SK-N-SH (cell line): ENCODE measurements around the gene OSBPL2. TPM values are rescaled to one million over a fixed set of nuclear protein-coding genes. Genes with fewer than 3 reads are reported as not detected.

ENCODE experiments used
- CTCF ChIA-PET: fragments of 300-600, 350-600 bp; formaldehyde crosslinking; extraction: SDS; loops from one replicate; lab custom pipeline; 2021; lab: Yijun Ruan, JAX
- POLR2A ChIA-PET: fragments of 350-600 bp; sonication (Branson Sonifier 250); formaldehyde crosslinking; extraction: SDS; loops from one replicate; lab custom pipeline; 2020; ENCODE audit warnings: antibody characterized with exemption, inconsistent platforms; lab: Yijun Ruan, JAX
- DNase-seq: peaks from one replicate; pipeline ENCODE4 v3.0.0; 2012
- H2AFZ ChIP-seq: fragments of 200-600 bp; sonication (generic); 2 replicates; pipeline ENCODE4 v1.8.1; 2016; ENCODE audit warnings: antibody characterized with exemption, mild to moderate bottlenecking, low read depth
- H3F3A ChIP-seq: fragments of 200-600 bp; sonication (generic); replicated peaks from 2 replicates; pipeline ENCODE3; 2016; ENCODE audit warnings: antibody characterized with exemption, mild to moderate bottlenecking; ENCODE audit not compliant: insufficient read depth
- H3K27ac ChIP-seq, 2 experiments: fragments of 200-500 bp in 1 of 2; fragments of 200-600 bp in 1 of 2; sonication (Bioruptor generic) in 1 of 2; sonication (generic), shearing (Covaris generic) in 1 of 2; 2 replicates each; pipeline versions ENCODE4 v1.5.1 to v1.6.1; 2014 to 2016; ENCODE audit warnings: low read depth in 2 of 2, inconsistent platforms in 1 of 2, low read length in 1 of 2, mild to moderate bottlenecking in 1 of 2, mixed read lengths in 1 of 2
- H3K27me3 ChIP-seq: fragments of 200-600 bp; sonication (generic), shearing (Covaris generic); 2 replicates; pipeline ENCODE4 v1.6.1; 2016; ENCODE audit warnings: mixed run types; ENCODE audit not compliant: insufficient read depth
- H3K36me3 ChIP-seq, 2 experiments: fragments of 200-500 bp in 1 of 2; fragments of 200-600 bp in 1 of 2; sonication (Bioruptor generic) in 1 of 2; sonication (generic) in 1 of 2; replicated peaks in 1 of 2; 2 replicates each; pipeline versions ENCODE3 to v1.5.1; 2014 to 2016; ENCODE audit warnings: low read length in 1 of 2, mild to moderate bottlenecking in 1 of 2; ENCODE audit not compliant: insufficient read depth in 2 of 2, control insufficient read depth in 1 of 2
- H3K4me1 ChIP-seq, 2 experiments: fragments of 200-500 bp in 1 of 2; fragments of 200-600 bp in 1 of 2; sonication (Bioruptor generic) in 1 of 2; sonication (generic), shearing (Covaris generic) in 1 of 2; 2 replicates each; pipeline versions ENCODE4 v1.5.1 to v1.6.1; 2014 to 2016; ENCODE audit warnings: low read depth in 1 of 2, low read length in 1 of 2, mixed run types in 1 of 2; ENCODE audit not compliant: insufficient read depth in 2 of 2, control insufficient read depth in 1 of 2
- H3K4me2 ChIP-seq: fragments of 200-600 bp; sonication (generic), shearing (Covaris generic); 2 replicates; pipeline ENCODE4 v1.6.1; 2017; ENCODE audit warnings: mixed run types
- H3K4me3 ChIP-seq, 2 experiments: fragments of 200-500 bp in 1 of 2; fragments of 200-600 bp in 1 of 2; sonication (Bioruptor generic) in 1 of 2; sonication (generic), shearing (Covaris generic) in 1 of 2; 2 replicates each; pipeline versions ENCODE4 v1.5.1 to v1.8.1; 2014 to 2016; ENCODE audit warnings: low read depth in 2 of 2, inconsistent platforms in 1 of 2, low read length in 1 of 2, mild to moderate bottlenecking in 1 of 2, mixed read lengths in 1 of 2, moderate library complexity in 1 of 2
- H3K79me2 ChIP-seq: fragments of 200-600 bp; sonication (generic); 2 replicates; pipeline ENCODE4 v1.8.1; 2017; ENCODE audit warnings: mild to moderate bottlenecking; ENCODE audit not compliant: insufficient read depth
- H3K9ac ChIP-seq: fragments of 200-600 bp; sonication (generic); 2 replicates; pipeline ENCODE4 v1.6.1; 2017; ENCODE audit warnings: mixed run types
- H3K9me2 ChIP-seq: fragments of 200-600 bp; sonication (generic); 2 replicates; pipeline ENCODE4 v1.6.1; 2017; ENCODE audit warnings: mixed run types
- H3K9me3 ChIP-seq: fragments of 200-600 bp; sonication (generic); 2 replicates; pipeline ENCODE4 v1.6.1; 2017; ENCODE audit warnings: mixed run types, mild to moderate bottlenecking, moderate library complexity
- H4K20me1 ChIP-seq: fragments of 200-600 bp; sonication (generic); 2 replicates; pipeline ENCODE4 v1.6.1; 2017; ENCODE audit warnings: mild to moderate bottlenecking, mixed run types; ENCODE audit not compliant: insufficient read depth
- ELF1 ChIP-seq: IDR thresholded peaks from 2 replicates; pipeline ENCODE4 v1.4.0; 2012
- EP300 ChIP-seq, 2 experiments: IDR thresholded peaks; 2 replicates each; pipeline versions ENCODE4 v1.4.0 to v1.6.1; 2012; ENCODE audit warnings: borderline replicate concordance in 1 of 2, low read depth in 1 of 2, low read length in 1 of 2
- EZH2phosphoT487 ChIP-seq: fragments of 200-600 bp; sonication (generic); IDR thresholded peaks from 2 replicates; pipeline ENCODE4 v1.6.1; 2017; ENCODE audit warnings: low read depth, mixed run types, mild to moderate bottlenecking, antibody characterized with exemption, moderate library complexity, borderline replicate concordance
- FOSL2 ChIP-seq: IDR thresholded peaks from 2 replicates; pipeline ENCODE4 v1.4.0; 2012; ENCODE audit warnings: low read depth, mild to moderate bottlenecking, moderate library complexity, borderline replicate concordance
- FOXJ3 ChIP-seq: sonication (generic); formaldehyde crosslinking; IDR thresholded peaks from 2 replicates; pipeline ENCODE4 v1.5.1; 2020; ENCODE audit warnings: mild to moderate bottlenecking, missing genetic modification reagents
- FOXM1 ChIP-seq: IDR thresholded peaks from 2 replicates; pipeline ENCODE4 v1.4.0; 2012; ENCODE audit warnings: low read depth, mild to moderate bottlenecking
- GABPA ChIP-seq: IDR thresholded peaks from 2 replicates; pipeline ENCODE4 v1.4.0; 2012; ENCODE audit warnings: low read depth, mild to moderate bottlenecking
- GATA2 ChIP-seq: sonication (generic); formaldehyde crosslinking; IDR thresholded peaks from 2 replicates; pipeline ENCODE4 v1.5.0; 2020; ENCODE audit warnings: mild to moderate bottlenecking, missing genetic modification reagents
- MXI1 ChIP-seq: IDR thresholded peaks from 2 replicates; pipeline ENCODE4 v1.6.1; 2012; ENCODE audit warnings: mild to moderate bottlenecking, low read depth, low read length, improper control_type of control experiment
- NFIC ChIP-seq: IDR thresholded peaks from 2 replicates; pipeline ENCODE4 v1.4.0; 2012; ENCODE audit warnings: borderline replicate concordance
- POLR2AphosphoS5 ChIP-seq: IDR thresholded peaks from 2 replicates; pipeline ENCODE4 v1.6.1; 2012; ENCODE audit warnings: low read depth, low read length
- RCOR1 ChIP-seq: fragments of 150-350 bp; IDR thresholded peaks from 2 replicates; pipeline ENCODE4 v1.6.1; 2017; ENCODE audit warnings: antibody characterized with exemption, low read length
- RFX5 ChIP-seq: IDR thresholded peaks from 2 replicates; pipeline ENCODE4 v1.6.1; 2012; ENCODE audit warnings: mild to moderate bottlenecking, improper control_type of control experiment, low read length
- SMC3 ChIP-seq: IDR thresholded peaks from 2 replicates; pipeline ENCODE4 v1.6.1; 2012; ENCODE audit warnings: low read depth, low read length, improper control_type of control experiment
- TCF12 ChIP-seq: IDR thresholded peaks from 2 replicates; pipeline ENCODE4 v1.4.0; 2012
- TEAD4 ChIP-seq: IDR thresholded peaks from 2 replicates; pipeline ENCODE4 v1.4.0; 2012; ENCODE audit warnings: mild to moderate bottlenecking, borderline replicate concordance; ENCODE audit not compliant: insufficient read depth
- WGBS: methylation state at CpG from one replicate; pipeline ENCODE4 v1.1.6; 2017; ENCODE audit warnings: low lambda C conversion rate; 5-methylcytosine and 5-hydroxymethylcytosine counted together
- polyA plus RNA-seq, 3 experiments: library from polyadenylated mRNA; depleted of rRNA; stranded (reverse); fragments of >200 nt; gene quantifications; 2 replicates each; pipeline ENCODE4 v1.2.3, GENCODE V29; 2012
- TF ChIP-seq, protein P1 (sequence below): fragments of 150-350 bp; IDR thresholded peaks from 2 replicates; pipeline ENCODE4 v1.6.1; 2017; ENCODE audit warnings: antibody characterized with exemption, low read length, low read depth, borderline replicate concordance
- TF ChIP-seq, protein P2 (sequence below): fragments of 150-350 bp; IDR thresholded peaks from 2 replicates; pipeline ENCODE4 v1.6.1; 2016; ENCODE audit warnings: mild to moderate bottlenecking, low read depth, low read length
- TF ChIP-seq, protein P3 (sequence below): IDR thresholded peaks from 2 replicates; pipeline ENCODE4 v1.4.0; 2012; ENCODE audit warnings: low read depth, borderline replicate concordance
- TF ChIP-seq, protein P4 (sequence below): IDR thresholded peaks from 2 replicates; pipeline ENCODE4 v1.4.0; 2012; ENCODE audit warnings: low read depth, borderline replicate concordance

The OSBPL2 gene
- polyA plus RNA-seq, 1 of the 3 experiments (the other 2 are of a cell fraction): 17.7 TPM

DNA sequence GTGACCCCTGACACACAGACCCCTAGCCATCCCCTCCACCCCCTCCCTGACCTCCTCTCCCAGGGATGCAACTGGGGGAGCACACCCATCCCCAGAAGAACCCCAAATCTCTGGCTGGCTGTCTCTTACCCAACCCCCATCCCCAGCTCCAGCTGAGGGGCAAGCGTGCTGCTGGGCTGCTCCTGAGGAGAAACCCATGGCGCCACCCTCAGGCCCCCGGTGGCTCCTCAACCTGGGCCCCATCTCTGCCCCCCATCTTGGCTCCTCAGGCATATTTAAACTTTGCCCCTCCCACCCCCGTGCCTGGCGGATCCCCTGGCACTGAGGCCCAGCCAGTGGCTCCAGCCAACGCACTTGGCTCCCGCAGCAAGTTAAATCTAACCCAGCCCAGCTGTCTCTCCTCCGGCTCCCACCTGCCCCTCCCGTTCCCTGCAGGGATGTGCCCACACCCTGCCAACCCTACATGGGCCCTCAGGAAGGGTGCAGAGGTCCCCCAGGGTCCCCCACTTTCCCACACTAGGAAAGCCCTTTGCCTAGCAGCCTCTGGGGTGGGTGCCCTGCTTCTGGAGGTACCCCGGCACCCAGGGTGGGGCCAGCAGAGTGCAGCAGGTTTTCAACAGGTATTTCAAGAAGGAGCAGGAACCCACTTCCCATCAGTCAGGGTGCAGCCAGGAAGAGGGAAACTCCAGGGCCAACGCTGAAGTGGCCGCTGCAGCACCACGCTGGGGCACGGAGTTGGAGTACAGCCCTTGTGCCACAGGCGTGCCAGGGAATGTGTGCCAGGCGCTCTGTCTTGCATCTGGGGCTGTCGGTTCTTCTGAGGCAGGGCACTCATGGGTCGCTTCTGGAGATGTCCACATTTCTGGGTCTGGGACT, 5.3 kb upstream of the OSBPL2 start:
- Histone ChIP-seq H3K27ac (no peak overlapping the region), H3K79me2 (no peaks in the 10 kb centered on the region), H4K20me1 (no peaks in the 10 kb centered on the region), H3K4me2 (no peak overlapping the region), H3K9ac (no peak overlapping the region), H3F3A (peaks cover 7% of the 10 kb centered on the region), H3K4me3 (no peak overlapping the region), H2AFZ (no peak overlapping the region), H3K4me1 (peaks cover 0 to 37% of the 10 kb centered on the region in 2 experiments; a peak in 1 of 4 replicates), H3K9me2 (no peaks in the 10 kb centered on the region), H3K27me3 (no peaks in the 10 kb centered on the region), H3K9me3 (no peaks in the 10 kb centered on the region), H3K36me3 (no peaks in the 10 kb centered on the region)
- TF ChIP-seq TEAD4 (no peak), EP300 (IDR thresholded peaks at IDR 0.05; ENCODE audit: borderline replicate concordance in 1 of 2, low read depth in 1 of 2, low read length in 1 of 2) (no peak), EZH2phosphoT487 (no peak), FOXJ3 (CRISPR knock-in tag) (no peak), RCOR1 (no peak), FOSL2 (no peak), NFIC (no peak), RFX5 (no peak), POLR2AphosphoS5 (no peak), GATA2 (CRISPR knock-in tag) (no peak), FOXM1 (no peak), MXI1 (no peak), TCF12 (no peak), GABPA (no peak), SMC3 (no peak), ELF1 (no peak)
- TF ChIP-seq, protein P1, sequence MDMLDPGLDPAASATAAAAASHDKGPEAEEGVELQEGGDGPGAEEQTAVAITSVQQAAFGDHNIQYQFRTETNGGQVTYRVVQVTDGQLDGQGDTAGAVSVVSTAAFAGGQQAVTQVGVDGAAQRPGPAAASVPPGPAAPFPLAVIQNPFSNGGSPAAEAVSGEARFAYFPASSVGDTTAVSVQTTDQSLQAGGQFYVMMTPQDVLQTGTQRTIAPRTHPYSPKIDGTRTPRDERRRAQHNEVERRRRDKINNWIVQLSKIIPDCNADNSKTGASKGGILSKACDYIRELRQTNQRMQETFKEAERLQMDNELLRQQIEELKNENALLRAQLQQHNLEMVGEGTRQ: no peak
- TF ChIP-seq, protein P2, sequence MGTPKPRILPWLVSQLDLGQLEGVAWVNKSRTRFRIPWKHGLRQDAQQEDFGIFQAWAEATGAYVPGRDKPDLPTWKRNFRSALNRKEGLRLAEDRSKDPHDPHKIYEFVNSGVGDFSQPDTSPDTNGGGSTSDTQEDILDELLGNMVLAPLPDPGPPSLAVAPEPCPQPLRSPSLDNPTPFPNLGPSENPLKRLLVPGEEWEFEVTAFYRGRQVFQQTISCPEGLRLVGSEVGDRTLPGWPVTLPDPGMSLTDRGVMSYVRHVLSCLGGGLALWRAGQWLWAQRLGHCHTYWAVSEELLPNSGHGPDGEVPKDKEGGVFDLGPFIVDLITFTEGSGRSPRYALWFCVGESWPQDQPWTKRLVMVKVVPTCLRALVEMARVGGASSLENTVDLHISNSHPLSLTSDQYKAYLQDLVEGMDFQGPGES: no peak
- TF ChIP-seq, protein P3, sequence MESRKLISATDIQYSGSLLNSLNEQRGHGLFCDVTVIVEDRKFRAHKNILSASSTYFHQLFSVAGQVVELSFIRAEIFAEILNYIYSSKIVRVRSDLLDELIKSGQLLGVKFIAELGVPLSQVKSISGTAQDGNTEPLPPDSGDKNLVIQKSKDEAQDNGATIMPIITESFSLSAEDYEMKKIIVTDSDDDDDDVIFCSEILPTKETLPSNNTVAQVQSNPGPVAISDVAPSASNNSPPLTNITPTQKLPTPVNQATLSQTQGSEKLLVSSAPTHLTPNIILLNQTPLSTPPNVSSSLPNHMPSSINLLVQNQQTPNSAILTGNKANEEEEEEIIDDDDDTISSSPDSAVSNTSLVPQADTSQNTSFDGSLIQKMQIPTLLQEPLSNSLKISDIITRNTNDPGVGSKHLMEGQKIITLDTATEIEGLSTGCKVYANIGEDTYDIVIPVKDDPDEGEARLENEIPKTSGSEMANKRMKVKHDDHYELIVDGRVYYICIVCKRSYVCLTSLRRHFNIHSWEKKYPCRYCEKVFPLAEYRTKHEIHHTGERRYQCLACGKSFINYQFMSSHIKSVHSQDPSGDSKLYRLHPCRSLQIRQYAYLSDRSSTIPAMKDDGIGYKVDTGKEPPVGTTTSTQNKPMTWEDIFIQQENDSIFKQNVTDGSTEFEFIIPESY: no peak
- TF ChIP-seq, protein P4, sequence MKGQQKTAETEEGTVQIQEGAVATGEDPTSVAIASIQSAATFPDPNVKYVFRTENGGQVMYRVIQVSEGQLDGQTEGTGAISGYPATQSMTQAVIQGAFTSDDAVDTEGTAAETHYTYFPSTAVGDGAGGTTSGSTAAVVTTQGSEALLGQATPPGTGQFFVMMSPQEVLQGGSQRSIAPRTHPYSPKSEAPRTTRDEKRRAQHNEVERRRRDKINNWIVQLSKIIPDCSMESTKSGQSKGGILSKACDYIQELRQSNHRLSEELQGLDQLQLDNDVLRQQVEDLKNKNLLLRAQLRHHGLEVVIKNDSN: no peak
- POLR2A ChIA-PET: no interaction called here
- DNase-seq: no peak
- 70% methylated on average over 17 of the region's 18 CpGs for WGBS
- CTCF ChIA-PET: interaction anchor here (1.0 to 1.3 kb wide), 3 partner anchors 13 to 48 kb away, joined by 3 to 4 read pairs (median 3); no protein-coding TSS in a partner anchor
